CD4-positive, alpha-beta T cell (primary cell): Measurements from ENCODE around the gene GALNT11. TPM values are rescaled to one million over a fixed set of nuclear protein-coding genes. Genes with fewer than 3 reads are reported as not detected.

Source experiments
- ATAC-seq: fragments of 200-7000 bp; cut with Tn5 transposase; one replicate; pipeline ENCODE4 v1.10.0; 2022; ENCODE audit warnings: mild to moderate bottlenecking; ENCODE audit not compliant: poor library complexity
- CTCF ChIA-PET: fragments of 350-600 bp; sonication (Branson Sonifier 250); formaldehyde crosslinking; loops from one replicate; lab custom pipeline; 2021; ENCODE audit warnings: antibody characterized with exemption, inconsistent platforms; lab: Charles Lee
- POLR2A ChIA-PET: fragments of 350-600 bp; sonication (Branson Sonifier 250); formaldehyde crosslinking; loops from one replicate; lab custom pipeline; 2021; ENCODE audit warnings: antibody characterized with exemption, inconsistent platforms; lab: Charles Lee
- DNase-seq, 14 experiments: peaks; one replicate each; pipeline ENCODE4 v3.0.0-alpha.2; 2013 to 2020; ENCODE audit warnings: mixed read lengths in 2 of 14
- H3K27ac ChIP-seq, 2 donors: one replicate each; pipeline versions ENCODE4 v1.5.1 to v1.7.0; 2013; ENCODE audit warnings: low read length in 2 of 2, low read depth in 1 of 2, mild to moderate bottlenecking in 1 of 2
- H3K27me3 ChIP-seq, 2 experiments: 1 replicate in 1 of 2; 2 replicates in 1 of 2; pipeline versions ENCODE4 v1.6.1 to v1.7.0; 2013; ENCODE audit warnings: low read length in 2 of 2, control low read depth in 1 of 2, mild to moderate bottlenecking in 1 of 2, moderate library complexity in 1 of 2; ENCODE audit not compliant: insufficient read depth in 2 of 2, control insufficient read depth in 1 of 2
- H3K36me3 ChIP-seq: one replicate; pipeline ENCODE4 v1.6.1; 2013; ENCODE audit warnings: low read length, control low read depth; ENCODE audit not compliant: insufficient read depth
- H3K4me1 ChIP-seq: one replicate; pipeline ENCODE4 v1.6.1; 2013; ENCODE audit warnings: low read length, control low read depth; ENCODE audit not compliant: insufficient read depth
- H3K4me3 ChIP-seq: one replicate; pipeline ENCODE4 v1.5.1; 2013; ENCODE audit warnings: mild to moderate bottlenecking, low read length, moderate library complexity
- H3K9me3 ChIP-seq, 2 experiments: 1 replicate in 1 of 2; 2 replicates in 1 of 2; pipeline versions ENCODE4 v1.6.1 to v1.7.0; 2013; ENCODE audit warnings: low read length in 2 of 2, mild to moderate bottlenecking in 2 of 2, control low read depth in 1 of 2, moderate library complexity in 1 of 2; ENCODE audit not compliant: control insufficient read depth in 1 of 2, insufficient read depth in 1 of 2
- H3K27ac Mint-ChIP-seq: one replicate; pipeline ENCODE4 v1.8.0; 2020; ENCODE audit warnings: mixed read lengths
- H3K27me3 Mint-ChIP-seq: one replicate; pipeline ENCODE4 v1.8.0; 2021; ENCODE audit warnings: mixed read lengths
- H3K36me3 Mint-ChIP-seq: one replicate; pipeline ENCODE4 v1.8.0; 2021; ENCODE audit warnings: low read depth, mixed read lengths
- H3K4me1 Mint-ChIP-seq: one replicate; pipeline ENCODE4 v1.8.0; 2021; ENCODE audit warnings: low read depth, mixed read lengths
- H3K4me3 Mint-ChIP-seq: one replicate; pipeline ENCODE4 v1.8.0; 2020; ENCODE audit warnings: mild to moderate bottlenecking, mixed read lengths
- H3K9me3 Mint-ChIP-seq: one replicate; pipeline ENCODE4 v1.8.0; 2020; ENCODE audit warnings: mixed read lengths
- CTCF ChIP-seq: fragments of 200-600 bp; IDR thresholded peaks from one replicate; pipeline ENCODE4 v1.8.0; 2022; ENCODE audit warnings: antibody characterized with exemption, mild to moderate bottlenecking
- intact Hi-C, 2 experiments: fragments of 100-400 bp; cut with DNase I in 1 of 2; cut with micrococcal nuclease in 1 of 2; formaldehyde crosslinking; loops; one replicate each; pipeline versions ENCODE4 v1.15.1 to v1.9.0; 2023 to 2025; cut with DNase I, micrococcal nuclease
- total RNA-seq, 174 experiments: library from RNA in 2 of 174; stranded (reverse) in 2 of 174; gene quantifications; one replicate each; pipeline ENCODE4 v1.2.3 and lab custom pipeline; 2021 to 2026

Gene GALNT11
- total RNA-seq, 2 experiments from 2014 or later, result 20.7 to 22.2 TPM

GRCh38 chr7:152112829-152113228 is 87.4 kb downstream of the GALNT11 start:
- no peaks in the 10 kb centered on the region for H3K4me1 ChIP-seq
- no peak for ATAC-seq
- no peaks in the 10 kb centered on the region for H3K9me3 ChIP-seq
- Mint-ChIP-seq H3K36me3 (peaks cover 79% of the 10 kb centered on the region), H3K4me3 (no peak overlapping the region), H3K27me3 (no peaks in the 10 kb centered on the region), H3K27ac (no peak overlapping the region), H3K4me1 (peaks cover 10% of the 10 kb centered on the region), H3K9me3 (no peaks in the 10 kb centered on the region)
- H3K27ac ChIP-seq, result no peak overlapping the region
- no peak overlapping the region for H3K4me3 ChIP-seq
- H3K36me3 ChIP-seq, result peaks cover 27% of the 10 kb centered on the region
- no peak for TF ChIP-seq CTCF
- H3K27me3 ChIP-seq, result no peaks in the 10 kb centered on the region
- ChIA-PET POLR2A (no interaction called here), CTCF (no interaction called here)
- DNase-seq, result no peak
- intact Hi-C loops, result no loop called here

GRCh38 chr7:152115021-152115718 is 89.7 kb downstream of the GALNT11 start:
- H3K4me3 ChIP-seq, result no peak overlapping the region
- H3K9me3 Mint-ChIP-seq, result no peaks in the 10 kb centered on the region
- no peak overlapping the region for H3K27ac Mint-ChIP-seq
- intact Hi-C loops, result no loop called here
- no peak for DNase-seq
- H3K4me1 Mint-ChIP-seq, result no peaks in the 10 kb centered on the region
- ChIA-PET CTCF (interaction anchor here (1.6 kb wide), 1 partner anchor 10 kb away, joined by 4 read pairs; no protein-coding TSS in a partner anchor), POLR2A (interaction anchor here (0.6 kb wide), 1 partner anchor 90 kb away, joined by 4 read pairs; no protein-coding TSS in a partner anchor)
- no peak overlapping the region for H3K4me3 Mint-ChIP-seq
- peaks cover 50% of the 10 kb centered on the region for H3K36me3 ChIP-seq
- ATAC-seq, result no peak
- H3K36me3 Mint-ChIP-seq, result peaks cover 80% of the 10 kb centered on the region
- no peaks in the 10 kb centered on the region for H3K9me3 ChIP-seq
- no peaks in the 10 kb centered on the region for H3K27me3 ChIP-seq
- no peak for TF ChIP-seq CTCF
- H3K27ac ChIP-seq, result no peak overlapping the region
- no peaks in the 10 kb centered on the region for H3K4me1 ChIP-seq
- no peaks in the 10 kb centered on the region for H3K27me3 Mint-ChIP-seq

- peaks cover 87% of the 10 kb centered on the region for H3K36me3 Mint-ChIP-seq
- CTCF ChIA-PET, result no interaction called here
Observed at GRCh38 chr7:152117356-152117755, 91.9 kb downstream of the GALNT11 start.

More at GRCh38 chr7:152117356-152117755, 91.9 kb downstream of the GALNT11 start:
- Mint-ChIP-seq H3K4me1 (peaks cover 10% of the 10 kb centered on the region), H3K27me3 (no peaks in the 10 kb centered on the region), H3K27ac (no peak overlapping the region), H3K9me3 (no peaks in the 10 kb centered on the region), H3K4me3 (no peak overlapping the region)
- no peak for TF ChIP-seq CTCF
- intact Hi-C loops, result no loop called here
- Histone ChIP-seq H3K27ac (no peak overlapping the region), H3K4me1 (peaks cover 3% of the 10 kb centered on the region), H3K4me3 (no peak overlapping the region), H3K27me3 (no peaks in the 10 kb centered on the region), H3K36me3 (peaks cover 68% of the 10 kb centered on the region), H3K9me3 (no peaks in the 10 kb centered on the region)
- DNase-seq (no peak), ATAC-seq (no peak)
- POLR2A ChIA-PET, result no interaction called here
